Measurements from ENCODE around the gene ORAI3. TPM values are rescaled to one million over a fixed set of nuclear protein-coding genes. Genes with fewer than 3 reads are reported as not detected.

ORAI3 gene
- polyA plus RNA-seq, 3 donors: 17.7 to 19.8 (median 19.1) TPM

DNA sequence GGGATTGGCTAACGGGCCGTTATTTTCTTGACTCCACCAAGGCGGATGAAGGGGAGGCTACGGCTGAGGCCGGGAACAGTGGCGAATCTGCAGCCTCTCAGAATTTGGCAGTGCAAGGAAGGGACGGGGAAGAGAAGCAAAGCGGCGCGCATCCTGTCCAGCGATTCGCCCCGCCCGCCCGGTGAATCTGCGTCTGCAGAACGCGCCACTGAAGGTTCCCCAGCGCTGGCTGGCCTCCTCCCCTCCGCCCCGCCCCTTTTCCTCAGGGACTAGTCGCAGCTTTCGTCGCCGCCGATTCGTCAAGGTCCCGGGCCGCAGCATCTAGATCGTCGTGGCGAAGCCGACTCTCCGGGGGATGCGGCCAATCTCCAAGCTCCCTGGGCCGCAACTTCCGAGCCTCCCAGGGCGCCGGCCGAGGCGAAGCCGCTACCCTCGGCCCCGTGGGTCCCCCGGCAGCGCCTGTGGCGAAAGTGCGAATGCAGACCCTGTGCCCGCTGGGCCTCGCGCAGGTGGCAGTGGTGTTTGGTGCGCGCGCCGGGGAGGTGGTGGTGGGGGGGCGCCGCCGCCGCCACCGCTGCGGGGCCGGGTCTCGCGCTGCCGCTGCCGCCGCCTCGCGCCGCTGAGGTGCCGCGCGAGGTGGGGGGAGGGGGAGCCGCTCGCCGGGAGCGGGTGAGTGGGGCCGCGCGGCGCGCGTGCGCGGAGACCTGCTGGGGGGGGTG is 8.7 kb downstream of the ORAI3 start, which contains the start of gene SETD1A:
SETD1A (plus strand) TSS at position 299 of the 719 bp plus-strand sequence. CDS start 978 bp downstream, outside the sequence.
- DNase-seq (ENCODE audit: extremely low read depth in 1 of 11, low read depth in 9 of 11, low spot score in 4 of 11): peak; percentile 87 to 96 (median 93)

DNA sequence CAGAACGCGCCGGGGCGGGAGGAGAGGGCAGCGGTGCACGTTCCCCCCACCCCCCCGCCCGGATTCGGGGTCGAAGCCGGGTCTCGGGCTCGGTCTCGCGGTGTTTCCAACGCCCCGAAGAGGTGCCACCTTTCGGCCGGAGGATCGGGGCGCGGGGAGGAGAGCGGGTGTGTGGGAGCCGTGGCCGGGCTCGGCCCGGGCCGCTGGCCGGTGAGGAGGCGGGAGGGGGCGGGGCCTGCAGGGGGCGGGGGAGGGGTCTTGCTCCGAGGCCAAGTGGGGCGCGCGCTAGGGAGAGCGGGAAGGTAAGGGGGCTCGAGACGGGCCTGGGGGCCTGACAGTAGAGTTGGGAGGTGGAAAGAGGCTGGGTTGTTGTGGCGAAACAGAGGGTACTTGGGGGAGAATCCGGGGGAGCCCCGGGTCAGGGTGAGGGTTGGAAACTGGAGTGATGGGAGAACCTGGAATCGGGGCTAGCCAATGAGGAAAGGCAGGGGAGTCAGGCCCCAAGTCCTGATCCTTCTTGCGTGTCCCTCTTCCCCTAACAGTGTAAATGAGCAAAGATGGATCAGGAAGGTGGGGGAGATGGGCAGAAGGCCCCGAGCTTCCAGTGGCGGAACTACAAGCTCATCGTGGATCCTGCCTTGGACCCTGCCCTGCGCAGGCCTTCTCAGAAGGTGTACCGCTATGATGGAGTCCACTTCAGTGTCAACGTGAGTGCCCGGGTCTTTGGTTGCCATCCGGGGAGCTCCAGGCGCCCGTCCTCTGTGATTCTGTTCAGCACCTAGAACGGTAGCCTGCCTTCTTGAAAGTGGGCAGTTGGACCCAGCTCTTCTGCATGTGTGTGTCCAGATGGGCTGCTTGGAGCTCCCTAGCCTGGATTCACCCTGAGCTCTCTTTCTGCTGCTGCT is 9.6 kb downstream of the ORAI3 start:
- peak in 2 of 11 donors; percentile 33 to 34 for DNase-seq (ENCODE audit: extremely low read depth in 1 of 11, low read depth in 9 of 11, low spot score in 4 of 11)

DNA sequence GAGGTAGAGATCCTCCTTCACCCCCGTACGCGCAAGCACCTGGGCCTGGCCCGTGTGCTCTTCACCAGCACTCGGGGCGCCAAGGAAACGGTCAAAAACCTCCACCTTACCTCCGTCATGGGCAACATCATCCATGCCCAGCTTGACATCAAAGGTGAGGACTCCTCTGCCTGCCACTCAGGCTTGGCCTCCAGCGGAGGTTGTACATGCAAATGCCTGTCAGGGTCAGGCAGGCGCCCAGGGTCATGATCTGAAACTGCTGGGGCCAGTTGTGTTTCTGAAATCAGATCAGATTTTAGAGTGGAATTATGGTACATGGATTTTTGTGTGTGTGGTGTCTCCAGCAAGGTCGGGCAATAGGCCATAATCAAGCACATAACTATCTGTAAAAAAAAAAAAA is 12.5 kb downstream of the ORAI3 start:
- no peak for DNase-seq (ENCODE audit: extremely low read depth in 1 of 11, low read depth in 9 of 11, low spot score in 4 of 11)

DNA sequence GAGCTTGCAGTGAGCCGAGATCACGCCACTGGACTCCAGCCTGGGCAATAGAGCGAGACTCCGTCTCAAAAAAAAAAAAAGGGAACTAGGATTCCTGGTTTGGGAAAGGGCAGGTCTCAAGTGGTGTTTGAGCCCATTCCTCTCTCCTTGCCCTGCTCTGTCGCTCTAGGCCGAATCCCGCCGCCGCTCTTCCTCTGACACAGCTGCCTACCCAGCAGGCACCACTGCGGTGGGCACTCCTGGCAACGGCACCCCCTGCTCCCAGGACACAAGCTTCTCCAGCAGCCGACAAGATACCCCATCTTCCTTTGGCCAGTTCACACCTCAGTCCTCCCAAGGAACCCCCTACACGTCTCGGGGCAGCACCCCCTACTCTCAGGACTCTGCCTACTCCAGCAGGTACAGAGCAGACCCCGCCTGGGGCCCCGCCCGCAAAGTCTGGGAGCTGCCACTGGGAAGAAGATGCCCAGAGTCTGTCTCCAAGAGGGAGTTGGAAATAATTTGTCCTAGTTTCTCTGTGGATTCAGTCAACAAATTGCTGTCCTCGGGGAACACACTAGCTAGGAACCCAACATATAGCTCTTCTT is 15.2 kb downstream of the ORAI3 start:
- DNase-seq (ENCODE audit: extremely low read depth in 1 of 11, low read depth in 9 of 11, low spot score in 4 of 11): no peak

DNA sequence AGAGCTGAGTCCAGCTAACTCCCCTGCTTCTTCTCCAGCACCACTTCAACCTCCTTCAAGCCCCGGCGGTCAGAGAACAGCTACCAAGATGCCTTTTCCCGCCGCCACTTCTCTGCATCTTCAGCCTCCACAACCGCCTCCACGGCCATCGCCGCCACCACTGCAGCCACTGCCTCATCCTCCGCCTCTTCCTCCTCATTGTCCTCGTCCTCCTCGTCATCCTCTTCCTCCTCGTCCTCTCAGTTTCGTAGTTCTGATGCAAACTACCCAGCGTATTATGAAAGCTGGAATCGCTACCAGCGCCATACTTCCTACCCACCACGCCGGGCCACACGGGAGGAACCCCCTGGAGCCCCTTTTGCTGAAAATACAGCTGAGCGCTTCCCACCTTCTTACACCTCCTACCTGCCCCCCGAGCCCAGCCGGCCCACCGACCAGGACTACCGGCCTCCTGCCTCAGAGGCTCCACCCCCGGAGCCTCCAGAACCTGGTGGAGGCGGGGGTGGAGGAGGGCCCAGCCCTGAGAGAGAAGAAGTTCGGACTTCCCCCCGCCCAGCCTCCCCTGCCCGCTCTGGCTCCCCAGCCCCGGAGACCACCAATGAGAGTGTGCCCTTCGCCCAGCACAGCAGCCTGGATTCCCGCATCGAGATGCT is 15.8 kb downstream of the ORAI3 start:
- DNase-seq (ENCODE audit: extremely low read depth in 1 of 11, low read depth in 9 of 11, low spot score in 4 of 11): no peak

DNA sequence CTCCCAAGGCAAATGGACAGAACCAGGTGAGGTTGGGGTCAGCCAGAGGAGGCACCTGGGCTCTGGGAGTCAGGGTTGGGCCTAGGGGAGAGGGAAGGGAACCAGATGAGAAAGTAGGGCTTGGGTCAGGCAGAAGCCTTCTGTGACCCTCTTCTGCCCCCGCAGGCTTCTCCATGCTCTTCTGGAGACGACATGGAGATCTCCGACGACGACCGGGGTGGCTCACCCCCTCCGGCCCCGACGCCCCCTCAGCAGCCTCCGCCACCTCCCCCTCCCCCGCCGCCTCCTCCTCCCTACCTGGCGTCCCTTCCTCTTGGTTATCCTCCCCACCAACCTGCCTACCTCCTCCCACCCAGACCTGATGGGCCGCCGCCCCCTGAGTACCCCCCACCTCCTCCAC is 16.6 kb downstream of the ORAI3 start:
- no peak for DNase-seq (ENCODE audit: extremely low read depth in 1 of 11, low read depth in 9 of 11, low spot score in 4 of 11)

DNA sequence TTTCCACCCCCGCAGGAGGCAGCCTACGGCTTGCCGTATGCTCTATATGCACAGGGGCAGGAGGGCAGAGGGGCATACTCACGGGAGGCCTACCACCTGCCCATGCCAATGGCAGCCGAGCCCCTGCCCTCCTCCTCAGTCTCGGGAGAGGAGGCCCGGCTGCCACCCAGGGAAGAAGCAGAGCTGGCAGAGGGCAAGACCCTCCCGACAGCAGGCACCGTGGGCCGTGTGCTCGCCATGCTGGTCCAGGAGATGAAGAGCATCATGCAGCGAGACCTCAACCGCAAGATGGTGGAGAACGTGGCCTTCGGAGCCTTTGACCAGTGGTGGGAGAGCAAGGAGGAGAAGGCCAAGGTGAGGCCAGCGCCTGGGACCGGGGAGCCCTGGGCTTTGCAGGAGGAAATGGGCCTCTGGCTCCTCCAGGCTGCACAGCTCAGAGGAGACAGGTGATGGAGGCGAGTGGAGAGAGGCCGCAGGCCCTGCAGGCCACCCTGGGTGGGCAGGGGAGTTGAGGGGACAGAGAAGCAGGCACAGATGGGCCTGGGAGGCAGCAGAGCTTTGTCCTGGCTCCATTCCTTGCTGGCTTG is 17.3 kb downstream of the ORAI3 start:
- no peak for DNase-seq (ENCODE audit: extremely low read depth in 1 of 11, low read depth in 9 of 11, low spot score in 4 of 11)

DNA sequence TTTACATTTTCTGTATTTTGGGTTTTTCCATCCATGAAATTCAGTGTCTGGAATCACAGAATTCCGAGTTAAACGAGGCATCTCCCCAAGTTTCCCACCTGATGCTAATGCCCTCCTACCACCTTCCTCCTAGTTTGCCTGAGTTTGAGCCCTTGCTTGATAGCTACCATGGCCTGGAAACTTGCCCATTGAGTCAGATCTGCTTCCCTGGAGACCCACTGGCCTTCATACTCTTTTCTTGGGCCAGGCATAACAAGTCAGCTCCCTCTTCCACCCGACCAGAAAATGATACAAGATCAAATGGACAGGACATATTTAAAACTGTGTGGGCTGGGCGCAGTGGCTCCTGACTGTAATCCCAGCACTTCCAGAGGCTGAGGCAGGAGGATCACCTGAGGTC is 18.9 kb downstream of the ORAI3 start:
- no peak for DNase-seq (ENCODE audit: extremely low read depth in 1 of 11, low read depth in 9 of 11, low spot score in 4 of 11)

DNA sequence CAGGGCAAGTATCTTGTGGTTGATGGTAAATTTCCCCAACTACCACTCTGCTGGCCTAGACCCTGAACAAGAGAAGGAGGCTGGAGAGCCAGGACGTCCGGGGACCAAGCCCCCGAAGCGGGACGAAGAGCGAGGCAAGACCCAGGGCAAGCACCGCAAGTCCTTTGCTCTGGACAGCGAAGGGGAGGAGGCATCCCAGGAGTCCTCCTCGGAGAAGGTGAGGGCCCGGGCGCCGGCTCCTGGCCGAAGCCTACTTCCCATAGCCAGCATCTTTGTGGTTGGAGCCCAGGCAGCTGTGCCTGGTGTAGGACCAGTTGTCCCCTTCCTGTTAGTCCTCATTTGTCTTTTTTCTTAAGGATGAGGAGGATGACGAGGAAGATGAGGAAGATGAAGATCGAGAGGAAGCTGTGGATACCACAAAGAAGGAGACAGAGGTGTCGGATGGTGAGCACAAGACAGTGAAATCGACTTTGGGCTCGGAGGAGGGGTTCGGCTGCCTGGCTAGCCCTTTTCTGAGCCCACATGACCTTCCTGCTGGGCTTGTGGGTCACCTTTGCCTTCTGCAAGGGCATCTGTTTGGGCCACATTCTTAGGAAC is 20.5 kb downstream of the ORAI3 start:
- DNase-seq (ENCODE audit: extremely low read depth in 1 of 11, low read depth in 9 of 11, low spot score in 4 of 11): no peak

DNA sequence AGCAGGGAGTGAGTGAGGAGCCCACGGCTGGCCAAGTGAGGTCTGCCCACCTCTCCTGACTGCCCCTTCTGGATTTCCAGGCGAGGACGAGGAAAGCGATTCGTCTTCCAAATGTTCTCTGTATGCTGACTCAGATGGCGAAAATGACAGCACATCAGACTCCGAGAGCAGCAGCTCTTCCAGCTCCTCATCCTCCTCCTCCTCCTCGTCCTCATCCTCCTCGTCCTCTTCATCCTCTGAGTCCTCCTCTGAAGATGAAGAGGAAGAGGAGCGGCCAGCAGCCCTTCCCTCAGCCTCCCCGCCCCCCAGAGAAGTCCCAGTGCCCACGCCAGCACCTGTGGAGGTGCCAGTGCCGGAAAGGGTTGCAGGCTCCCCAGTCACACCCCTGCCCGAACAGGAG is 22.4 kb downstream of the ORAI3 start:
- no peak for DNase-seq (ENCODE audit: extremely low read depth in 1 of 11, low read depth in 9 of 11, low spot score in 4 of 11)

DNA sequence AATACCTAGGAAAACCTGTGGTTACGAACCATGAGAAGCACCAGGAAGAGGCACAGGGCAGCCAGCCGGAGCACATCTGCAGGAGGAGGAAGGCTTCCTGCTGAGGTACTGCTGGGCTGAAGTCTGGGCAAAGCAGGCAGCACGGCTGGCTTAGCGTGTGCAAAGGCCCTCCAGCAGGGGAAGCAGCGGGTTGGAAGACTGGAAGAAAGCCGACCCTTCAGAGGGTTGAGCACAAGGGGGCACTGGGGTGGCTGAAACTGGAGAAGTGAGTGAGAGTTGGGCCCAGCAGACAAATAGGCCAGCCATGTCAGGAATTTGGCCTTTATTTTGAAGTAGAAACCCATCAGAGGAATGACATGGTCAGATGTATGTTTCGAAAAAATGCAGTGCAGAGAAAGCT is 24.0 kb downstream of the ORAI3 start:
- DNase-seq (ENCODE audit: extremely low read depth in 1 of 11, low read depth in 9 of 11, low spot score in 4 of 11): no peak

DNA sequence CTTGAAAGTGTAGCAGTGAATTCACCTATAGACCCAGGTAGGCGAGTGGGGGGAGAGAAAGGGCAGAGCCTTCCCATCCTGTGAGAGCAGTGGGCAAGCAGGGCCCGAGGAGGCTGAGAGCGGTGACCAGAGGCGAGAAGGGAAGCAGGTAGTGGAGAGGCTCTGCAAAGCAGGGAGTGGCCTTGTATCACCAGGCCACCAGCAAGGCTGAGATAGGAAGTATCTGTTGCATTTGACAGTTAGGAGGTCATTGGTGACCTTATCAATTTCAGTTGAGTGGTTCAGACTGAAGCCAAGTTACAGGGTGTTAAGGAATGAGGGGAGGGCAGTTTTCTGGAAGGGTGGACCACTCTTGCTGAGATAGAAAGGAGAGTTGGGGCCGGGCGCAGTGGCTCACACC is 25.5 kb downstream of the ORAI3 start:
- DNase-seq (ENCODE audit: extremely low read depth in 1 of 11, low read depth in 9 of 11, low spot score in 4 of 11): no peak

DNA sequence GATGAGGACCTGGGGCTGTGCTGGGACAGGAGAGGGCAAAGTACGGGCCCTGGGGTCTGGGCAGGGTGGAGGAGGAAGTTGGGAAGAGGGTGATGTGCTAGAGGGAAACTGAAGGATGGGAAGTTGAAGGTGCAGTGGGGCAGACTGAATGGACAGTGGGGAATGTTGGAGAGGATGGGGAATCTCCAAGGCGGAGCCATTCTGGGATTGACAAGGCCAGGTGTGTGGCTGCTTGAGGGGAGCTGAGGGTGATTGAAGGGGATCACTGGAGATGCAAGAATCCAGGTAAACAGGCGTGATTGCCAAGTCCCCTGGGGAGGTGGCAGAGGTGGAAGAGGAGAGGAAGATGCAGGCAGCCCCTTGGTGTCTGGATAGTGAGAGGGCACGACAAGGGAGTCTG is 27.6 kb downstream of the ORAI3 start:
- no peak for DNase-seq (ENCODE audit: extremely low read depth in 1 of 11, low read depth in 9 of 11, low spot score in 4 of 11)

DNA sequence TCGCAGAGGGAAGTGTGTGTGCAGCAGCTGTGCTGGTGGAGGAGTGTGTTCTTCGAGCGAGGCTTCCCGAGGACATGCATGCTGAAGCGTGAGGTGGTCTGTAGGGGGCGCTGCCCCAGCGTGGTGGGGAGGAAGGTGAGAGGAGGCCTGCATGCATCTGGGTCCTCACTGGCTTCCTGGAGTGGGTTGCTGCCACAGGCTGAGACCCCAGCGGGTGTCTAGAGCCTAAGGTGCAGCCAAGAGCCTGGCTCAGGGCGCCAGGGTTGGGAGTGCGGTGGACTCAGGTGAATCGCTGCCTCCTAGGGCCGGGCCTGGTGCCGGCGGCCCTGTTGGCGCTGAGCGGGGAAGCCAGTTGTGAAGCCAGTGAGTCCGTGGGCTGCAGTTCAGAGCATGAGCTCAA is 28.6 kb downstream of the ORAI3 start:
- no peak for DNase-seq (ENCODE audit: extremely low read depth in 1 of 11, low read depth in 9 of 11, low spot score in 4 of 11)

DNA sequence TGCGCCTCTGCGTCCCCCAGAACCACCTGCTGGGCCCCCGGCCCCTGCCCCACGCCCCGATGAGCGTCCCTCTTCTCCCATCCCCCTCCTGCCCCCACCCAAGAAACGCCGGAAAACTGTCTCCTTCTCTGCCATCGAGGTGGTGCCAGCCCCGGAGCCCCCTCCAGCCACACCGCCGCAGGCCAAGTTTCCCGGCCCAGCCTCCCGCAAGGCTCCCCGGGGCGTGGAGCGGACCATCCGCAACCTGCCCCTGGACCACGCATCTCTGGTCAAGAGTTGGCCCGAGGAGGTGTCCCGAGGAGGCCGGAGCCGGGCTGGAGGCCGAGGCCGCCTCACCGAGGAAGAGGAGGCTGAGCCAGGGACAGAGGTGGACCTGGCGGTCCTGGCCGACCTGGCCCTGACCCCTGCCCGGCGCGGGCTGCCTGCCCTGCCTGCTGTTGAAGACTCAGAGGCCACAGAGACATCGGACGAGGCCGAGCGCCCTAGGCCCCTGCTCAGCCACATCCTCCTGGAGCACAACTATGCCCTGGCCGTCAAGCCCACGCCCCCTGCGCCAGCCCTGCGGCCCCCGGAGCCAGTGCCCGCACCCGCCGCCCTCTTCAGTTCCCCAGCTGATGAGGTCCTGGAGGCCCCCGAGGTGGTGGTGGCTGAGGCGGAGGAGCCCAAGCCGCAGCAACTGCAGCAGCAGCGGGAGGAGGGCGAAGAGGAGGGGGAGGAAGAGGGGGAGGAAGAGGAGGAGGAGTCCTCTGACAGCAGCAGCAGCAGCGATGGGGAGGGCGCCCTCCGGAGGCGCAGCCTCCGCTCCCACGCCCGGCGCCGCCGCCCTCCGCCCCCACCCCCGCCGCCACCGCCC is 30.5 kb downstream of the ORAI3 start:
- DNase-seq (ENCODE audit: extremely low read depth in 1 of 11, low read depth in 9 of 11, low spot score in 4 of 11): no peak

DNA sequence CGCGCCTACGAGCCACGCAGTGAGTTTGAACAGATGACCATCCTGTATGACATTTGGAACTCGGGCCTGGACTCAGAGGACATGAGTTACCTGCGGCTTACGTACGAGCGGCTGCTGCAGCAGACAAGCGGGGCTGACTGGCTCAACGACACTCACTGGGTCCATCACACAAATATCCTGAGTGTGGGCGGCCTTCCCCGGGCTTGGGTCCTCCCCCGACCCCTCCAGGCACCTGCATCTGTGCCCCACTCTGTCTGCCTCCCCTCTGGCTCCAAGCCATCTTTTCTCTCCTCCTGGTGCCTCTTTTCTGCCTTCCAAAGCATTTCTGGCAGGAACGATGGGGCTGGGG is 31.1 kb downstream of the ORAI3 start:
- DNase-seq (ENCODE audit: extremely low read depth in 1 of 11, low read depth in 9 of 11, low spot score in 4 of 11): no peak

DNA sequence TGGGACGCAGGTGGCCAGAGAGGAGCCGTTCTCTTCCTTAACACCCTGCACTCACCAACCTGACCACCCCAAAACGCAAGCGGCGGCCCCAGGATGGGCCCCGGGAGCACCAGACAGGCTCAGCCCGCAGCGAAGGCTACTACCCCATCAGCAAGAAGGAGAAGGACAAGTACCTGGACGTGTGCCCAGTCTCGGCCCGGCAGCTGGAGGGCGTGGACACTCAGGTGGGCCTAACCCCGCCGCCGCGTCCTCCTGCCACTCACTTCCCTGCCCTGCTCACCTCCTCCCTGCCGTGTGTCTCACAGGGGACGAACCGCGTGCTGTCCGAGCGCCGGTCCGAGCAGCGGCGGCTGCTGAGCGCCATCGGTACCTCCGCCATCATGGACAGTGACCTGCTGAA is 31.6 kb downstream of the ORAI3 start:
- DNase-seq (ENCODE audit: extremely low read depth in 1 of 11, low read depth in 9 of 11, low spot score in 4 of 11): no peak

DNA sequence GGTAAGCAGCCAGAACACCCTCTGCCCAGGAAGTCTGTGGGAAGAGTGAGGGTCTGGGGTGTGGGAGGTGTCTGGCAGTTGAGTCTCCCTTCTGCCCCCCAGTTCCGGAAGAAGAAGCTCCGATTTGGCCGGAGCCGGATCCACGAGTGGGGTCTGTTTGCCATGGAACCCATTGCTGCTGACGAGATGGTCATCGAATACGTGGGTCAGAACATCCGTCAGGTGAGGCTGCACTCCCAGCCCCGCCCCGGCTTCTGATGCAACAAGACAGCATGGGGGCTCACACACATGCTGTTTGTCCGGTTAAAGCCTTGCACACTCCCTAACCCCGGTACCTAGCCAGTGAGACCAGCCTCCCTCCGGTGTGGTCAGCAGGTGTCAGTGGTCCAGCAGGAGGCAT is 32.1 kb downstream of the ORAI3 start:
- no peak for DNase-seq (ENCODE audit: extremely low read depth in 1 of 11, low read depth in 9 of 11, low spot score in 4 of 11)

Measured in renal cortex interstitium (tissue), 11 donors.